SKM-1 treated with dmso at 0.1 percent for 144 hours (cell line): ENCODE measurements around the gene HERC3.

ENCODE experiments used
- DNase-seq: peaks from one replicate; lab custom pipeline; 2025; ENCODE audit not compliant: unreplicated experiment; lab: John Stamatoyannopoulos, UW

Gene HERC3

DNA sequence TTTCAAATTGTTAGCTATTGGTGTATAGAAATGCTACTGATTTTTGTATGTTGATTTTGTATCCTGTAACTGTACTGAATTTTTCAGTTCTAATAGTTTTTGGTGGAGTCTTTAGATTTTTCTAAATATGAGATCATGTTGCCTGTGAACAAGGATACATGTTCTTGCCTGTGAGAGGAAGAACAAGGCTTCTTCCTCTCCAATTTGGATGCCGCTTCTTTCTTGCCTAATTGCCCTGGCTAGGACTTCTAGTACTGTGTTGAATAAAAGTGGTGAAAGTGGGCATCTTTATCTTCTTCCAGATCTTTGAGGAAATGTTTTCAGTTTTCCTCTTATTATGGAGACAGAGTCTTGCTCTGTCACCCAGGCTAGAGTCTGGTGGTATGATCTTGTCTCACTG, 121.5 kb downstream of the HERC3 start:
- DNase-seq, result no peak

DNA sequence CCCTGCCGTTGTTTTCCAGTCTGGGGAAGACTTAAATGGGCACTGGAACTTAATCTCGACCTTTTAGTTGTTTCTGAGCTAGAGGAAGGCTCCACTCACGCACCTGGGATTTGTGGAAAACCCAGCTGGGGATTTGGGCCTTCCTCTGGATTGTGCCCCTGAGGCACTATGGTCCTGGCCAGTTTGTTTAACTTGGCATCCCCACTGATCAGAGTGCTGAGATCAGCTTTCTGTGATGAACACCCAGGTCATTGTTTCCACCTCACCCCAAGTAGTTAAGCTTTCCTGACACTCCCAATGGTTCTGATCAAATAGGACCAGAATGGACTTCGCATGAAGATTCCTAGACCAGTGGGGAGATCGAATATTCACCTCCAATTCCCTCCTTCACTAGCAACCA, 125.8 kb downstream of the HERC3 start:
- no peak for DNase-seq

DNA sequence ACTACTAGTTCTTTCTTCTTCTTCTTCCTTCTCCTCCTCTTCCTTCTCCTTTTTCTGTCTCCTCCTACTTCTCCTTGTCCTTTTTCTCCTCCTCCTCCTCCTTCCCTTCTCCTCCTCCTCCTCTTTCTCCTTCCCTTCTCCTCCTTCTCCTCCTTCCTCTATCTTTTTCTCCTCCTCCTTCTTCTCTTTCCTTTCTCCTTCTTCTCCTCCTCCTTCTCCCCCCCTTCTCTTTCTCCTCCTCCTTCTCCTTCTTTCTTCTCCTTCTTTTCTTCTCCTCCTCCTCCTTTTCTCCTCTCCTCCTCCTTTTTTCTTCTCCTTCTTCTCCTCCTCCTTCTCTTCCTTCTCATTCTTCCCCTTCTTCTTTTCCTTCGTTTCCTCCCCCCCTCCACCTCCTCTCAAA, 127.1 kb downstream of the HERC3 start:
- DNase-seq, result peak; percentile 21

DNA sequence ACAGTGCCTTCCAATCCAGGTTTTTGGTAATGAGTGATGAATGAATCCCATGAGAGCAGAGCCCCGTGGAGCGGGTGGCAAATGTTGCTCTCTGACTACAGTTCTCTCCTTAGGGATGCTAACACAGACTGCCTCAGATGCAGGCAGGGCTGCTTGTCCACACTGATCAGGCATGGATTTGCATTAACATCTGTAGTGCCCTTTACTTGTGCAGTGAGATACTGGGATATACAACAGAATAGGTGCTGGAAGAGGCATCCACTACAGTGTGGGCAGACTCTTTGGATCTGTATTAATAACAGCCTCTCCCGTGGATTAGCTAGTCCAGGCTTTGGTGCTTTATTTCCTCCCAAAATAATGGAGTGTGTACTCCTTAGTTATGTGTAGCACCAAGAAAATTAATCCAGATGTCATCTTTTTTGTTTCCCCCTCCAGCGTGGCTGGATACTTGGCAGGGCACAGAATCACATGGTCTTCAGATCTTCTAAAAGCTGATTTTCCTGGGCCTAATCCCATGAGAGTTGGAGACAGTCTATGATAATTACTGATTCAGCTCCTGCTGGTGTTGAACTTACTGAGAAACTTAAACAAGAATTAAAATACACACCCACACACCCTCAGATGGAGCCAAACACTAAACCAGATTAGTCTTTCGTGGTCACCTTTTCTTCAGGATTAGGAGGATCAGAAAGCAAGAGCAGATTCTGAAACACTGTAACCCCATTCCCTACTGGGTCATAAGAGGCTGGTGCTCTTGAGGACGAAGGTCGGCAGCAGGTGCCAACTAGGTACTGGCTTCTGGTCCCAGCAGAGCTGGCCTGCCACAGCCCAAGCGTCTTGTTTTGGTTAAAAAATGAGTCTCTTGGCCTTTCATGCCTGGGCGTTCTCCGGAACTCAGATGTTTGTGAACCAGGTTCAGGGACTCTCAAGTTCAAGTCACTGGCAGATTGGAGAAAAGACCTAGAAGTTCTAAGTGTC, 128.5 kb downstream of the HERC3 start:
- DNase-seq, result no peak

DNA sequence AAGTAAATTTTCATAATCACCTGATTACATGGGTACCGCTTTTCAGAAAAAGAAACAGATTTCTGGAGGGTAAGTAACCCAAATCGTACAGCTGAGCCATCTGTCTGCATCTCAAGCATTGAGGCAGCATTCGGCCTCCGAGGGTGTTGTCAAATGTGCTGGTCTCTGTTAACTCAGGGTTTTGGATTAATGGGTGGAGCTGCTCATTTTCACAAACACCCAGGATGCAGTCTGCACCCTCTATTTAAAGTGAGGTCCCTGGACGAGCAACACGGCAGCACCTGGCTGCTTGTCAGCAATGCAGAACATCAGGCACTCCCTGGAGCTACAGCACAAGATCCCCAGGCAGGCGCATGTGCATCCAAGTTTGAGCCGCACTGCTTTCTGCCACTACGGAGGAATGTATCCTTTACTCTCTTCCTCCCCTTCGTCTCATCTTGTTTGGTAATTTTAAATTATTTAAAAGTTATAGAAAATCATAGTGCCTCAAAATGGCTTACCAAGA, 130.0 kb downstream of the HERC3 start:
- DNase-seq, result no peak

DNA sequence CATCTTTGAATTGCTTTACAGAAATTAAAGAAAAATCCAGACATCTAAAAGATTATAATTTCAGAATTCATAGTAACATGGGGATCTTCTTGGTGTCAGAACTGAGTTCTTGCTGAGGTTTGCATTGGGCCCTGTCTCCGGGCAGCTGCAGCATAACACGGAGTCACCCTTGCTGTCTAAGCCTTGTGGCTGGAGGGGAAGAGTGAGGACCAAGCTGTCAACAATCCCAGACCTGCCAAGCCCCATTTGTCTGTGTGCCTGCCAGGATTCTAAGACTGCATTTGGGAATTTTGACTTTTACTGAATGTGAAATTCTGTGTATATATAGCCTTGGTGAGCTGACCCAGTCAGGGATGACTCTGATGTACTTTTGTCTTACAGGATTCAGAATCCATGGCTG, 130.5 kb downstream of the HERC3 start:
- no peak for DNase-seq

DNA sequence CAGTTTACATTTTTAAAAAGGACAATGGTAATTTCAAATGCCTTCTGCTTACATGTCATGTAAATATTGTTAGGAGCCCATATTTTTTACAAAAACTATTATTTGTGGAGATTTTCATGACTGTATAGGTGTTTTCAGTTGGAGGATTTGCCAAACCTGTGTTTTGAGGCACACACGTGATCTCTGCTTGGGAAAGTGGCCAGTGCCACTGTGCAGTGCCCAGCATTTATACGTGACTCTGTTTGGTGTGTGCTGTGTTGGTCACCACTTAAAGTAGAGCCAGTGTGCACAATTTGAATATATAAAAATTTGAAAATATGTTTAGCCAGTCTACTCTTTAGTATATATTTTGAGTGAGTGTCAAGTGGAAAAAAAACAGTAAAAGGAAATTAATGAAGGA, 132.1 kb downstream of the HERC3 start:
- DNase-seq, result no peak

DNA sequence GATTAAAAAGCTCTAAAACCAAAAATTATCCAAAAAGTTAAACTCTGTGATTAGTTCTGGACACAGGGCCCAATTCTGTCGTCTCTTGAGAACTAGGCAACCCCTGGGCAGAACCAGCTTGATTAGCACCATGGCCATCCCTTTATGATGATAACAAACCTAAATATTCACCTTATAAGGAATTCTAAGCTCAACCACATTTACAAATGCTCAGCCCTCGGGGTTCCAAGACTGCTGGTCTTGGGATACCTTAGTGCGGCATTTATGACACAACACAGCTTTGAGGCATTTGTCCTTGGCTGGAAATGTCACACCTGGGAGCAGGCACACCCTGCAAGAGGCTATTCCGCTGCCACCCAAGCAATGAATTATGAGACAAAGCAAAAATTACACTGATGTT, 132.9 kb downstream of the HERC3 start:
- DNase-seq, result no peak

DNA sequence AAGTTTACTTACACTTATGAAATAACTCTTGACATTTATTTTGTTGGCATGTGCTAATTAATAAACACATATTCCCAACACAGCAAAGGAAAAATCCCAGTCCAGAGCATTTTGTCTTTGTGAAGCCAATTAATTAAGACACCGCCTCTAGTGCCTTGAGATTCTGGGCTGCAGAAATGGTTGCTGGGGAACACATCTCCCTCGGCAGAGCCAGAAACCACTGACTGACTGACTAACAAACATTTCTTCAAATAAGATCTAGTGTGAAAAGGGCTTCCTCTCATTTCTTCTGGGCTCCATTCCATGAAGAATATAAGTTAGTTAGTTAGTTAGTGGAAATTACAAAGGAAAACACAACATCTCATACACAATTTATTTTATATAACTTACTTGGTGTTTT, 133.7 kb downstream of the HERC3 start:
- no peak for DNase-seq

DNA sequence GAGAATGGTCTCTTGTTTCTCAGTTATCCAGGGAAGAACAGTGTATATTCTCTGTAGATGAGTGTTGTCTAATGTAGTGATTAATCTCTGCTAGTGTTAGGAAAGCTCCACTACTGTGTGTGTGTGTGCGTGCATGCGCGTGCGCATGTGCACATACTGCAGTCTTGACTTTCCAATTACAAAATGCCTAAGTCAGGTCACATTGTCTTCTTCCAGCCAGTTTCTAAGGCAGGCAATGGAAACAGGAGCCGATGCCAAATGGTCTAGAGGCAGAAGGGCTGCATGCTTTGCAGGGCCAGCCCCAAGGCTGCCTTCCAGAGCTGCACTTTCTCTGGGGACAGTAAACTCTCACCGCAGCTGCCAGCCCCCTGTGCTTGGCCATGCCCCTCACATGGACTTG, 135.9 kb downstream of the HERC3 start:
- DNase-seq, result no peak

DNA sequence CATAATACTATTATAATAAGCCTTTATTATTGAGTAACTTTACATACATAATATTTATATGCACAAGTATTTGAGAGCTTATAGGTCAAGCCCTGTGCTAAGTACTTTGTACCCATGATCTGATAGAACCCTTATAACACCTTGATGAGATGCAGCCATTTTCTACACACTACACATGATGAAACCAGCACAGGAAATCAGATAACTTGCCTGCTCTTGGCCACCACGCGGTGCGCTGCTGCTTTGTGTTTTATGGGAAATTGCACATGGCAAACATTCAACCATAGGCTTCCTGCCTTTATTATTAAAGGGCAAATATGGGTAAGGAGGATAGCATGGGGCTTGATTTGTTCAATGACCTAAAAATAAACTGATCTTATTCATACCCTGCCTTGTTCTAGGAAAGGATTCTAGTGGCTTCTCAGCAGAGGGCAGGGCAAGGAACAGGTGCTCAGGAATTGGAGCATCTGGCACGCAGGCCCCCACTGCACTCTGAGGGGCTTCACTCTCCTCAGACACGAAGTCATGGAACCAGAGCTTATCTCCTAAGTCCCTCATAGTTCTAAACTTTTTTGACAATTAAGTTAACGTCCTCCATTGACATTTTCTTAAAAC, 137.0 kb downstream of the HERC3 start:
- DNase-seq, result no peak

DNA sequence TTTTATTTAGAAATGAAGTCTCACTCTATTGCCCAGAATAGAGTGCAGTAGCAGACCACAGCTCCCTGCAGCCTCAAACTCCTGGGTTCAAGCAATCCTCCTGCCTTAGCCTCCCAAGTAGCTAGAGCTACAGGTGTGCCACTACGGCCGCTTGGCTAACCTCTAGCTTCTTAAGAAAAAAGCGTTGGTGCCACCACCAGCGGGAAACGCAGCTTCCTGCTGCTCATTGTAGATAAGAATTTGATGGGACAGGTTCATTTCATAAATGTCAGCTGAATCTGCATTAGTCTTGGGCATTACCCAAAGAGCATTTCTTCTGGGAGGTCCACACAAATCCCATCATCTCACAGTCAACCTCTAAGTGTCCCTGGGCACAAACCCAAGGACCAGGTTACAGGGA, 138.5 kb downstream of the HERC3 start:
- DNase-seq, result no peak

DNA sequence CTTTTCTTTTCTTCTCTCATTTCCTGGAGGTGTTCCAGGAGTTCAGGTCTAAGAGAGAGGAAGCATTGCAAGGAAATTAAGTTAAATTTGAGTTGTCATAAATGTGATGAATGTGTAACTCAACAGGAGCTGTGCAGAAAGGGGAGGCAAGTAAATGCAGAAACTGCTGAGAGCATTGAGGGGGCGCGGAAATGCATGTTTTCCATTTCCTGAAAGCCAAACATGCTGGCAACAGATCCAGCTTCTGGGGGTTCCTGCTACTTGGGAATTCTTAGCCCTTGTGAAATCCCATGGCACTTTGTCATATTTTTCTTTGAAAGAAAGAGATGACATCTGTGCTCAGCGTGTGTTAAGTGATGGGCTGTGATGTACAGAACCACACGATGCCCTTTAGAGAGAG, 139.1 kb downstream of the HERC3 start:
- DNase-seq, result no peak

DNA sequence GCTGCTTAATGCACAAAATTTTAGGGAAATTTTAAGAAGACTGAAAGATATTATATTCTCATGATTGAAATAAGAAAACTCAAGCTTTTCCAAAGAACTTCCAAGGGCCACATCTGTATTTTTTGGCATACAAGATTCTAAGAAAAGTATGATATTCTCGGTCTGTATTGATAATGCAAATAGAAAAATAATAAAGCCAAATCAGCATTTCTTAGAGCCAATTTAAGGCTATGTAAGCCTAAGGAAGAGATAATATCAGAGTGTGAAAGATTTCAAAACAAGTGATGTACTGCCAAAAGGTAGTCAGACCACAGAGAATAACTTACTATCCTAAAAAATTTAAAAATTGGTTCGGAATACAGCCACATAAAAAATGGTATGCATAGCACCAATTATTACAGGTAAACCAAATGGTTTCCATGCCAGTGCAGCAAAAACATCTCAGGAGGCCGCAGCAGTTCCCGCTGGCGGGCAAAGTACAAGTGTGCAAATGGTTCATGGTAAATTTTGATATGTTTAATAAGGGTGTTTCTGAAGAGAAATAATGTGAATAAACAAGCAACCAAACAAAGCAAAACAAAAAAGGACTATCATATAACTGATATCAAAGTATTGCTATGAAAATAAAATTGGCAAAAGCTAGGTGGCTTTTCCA, 140.6 kb downstream of the HERC3 start:
- DNase-seq, result no peak

DNA sequence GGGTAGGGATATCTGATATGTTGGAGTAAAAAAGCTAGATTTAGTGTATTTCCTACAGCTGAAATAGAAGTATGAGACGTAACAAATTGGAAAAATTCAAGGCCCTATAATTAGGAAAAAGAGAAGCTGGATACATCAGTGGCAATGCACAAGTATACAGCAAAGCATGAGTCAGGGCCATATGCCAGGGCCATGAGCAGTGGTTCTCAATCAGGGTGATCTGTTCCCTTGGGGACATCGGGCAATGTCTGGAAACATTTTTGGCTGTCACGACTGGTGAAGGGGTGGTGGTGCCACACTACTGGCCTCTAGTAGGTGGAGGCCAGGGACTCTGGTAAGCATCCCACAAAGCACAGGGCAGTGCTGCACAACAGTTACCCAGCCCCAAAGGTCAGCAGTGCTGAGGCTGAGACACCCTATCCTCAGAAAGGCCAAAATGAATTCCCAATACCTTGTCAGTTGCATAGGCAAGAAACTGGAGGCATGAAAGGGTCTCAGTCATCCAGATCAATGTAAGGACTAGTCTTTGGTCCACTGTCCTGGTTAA, 142.2 kb downstream of the HERC3 start:
- DNase-seq, result no peak

DNA sequence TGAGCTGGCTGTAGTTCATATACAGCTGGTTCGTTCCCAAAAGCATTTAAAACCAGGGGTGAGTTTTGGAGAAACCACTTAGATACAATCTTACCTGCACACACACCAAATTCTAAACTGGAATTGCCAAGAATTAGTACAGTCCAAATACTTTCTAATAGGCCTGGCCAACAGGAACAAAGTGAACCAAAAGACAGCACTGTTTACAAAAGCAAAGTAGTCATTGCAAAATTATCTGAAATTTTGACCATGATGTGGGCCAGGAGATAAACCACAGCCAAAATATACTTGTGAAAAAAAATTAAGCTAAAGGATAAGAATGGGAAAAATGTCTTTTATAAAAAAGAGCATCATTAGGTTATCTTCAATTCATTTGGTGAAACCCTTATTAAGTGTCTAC, 143.3 kb downstream of the HERC3 start:
- no peak for DNase-seq

DNA sequence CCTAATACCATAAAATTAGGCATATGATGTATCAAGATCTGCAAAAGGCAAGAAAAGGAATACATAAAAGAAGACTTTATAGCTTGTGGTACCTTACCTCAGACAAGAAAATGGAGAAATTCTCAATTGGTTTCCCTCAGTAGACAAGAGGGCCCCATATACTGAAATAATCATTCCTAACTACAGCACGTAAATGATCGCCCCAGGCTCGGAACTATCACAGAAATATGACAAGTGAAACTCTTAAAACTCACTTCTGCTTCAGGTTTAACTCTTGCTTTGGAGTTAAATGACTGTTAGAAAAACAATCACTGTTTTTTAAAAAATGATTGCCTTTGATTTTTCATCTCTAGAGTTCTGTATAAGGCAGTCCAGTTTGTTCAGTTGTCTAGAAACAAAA, 144.0 kb downstream of the HERC3 start:
- DNase-seq, result no peak

DNA sequence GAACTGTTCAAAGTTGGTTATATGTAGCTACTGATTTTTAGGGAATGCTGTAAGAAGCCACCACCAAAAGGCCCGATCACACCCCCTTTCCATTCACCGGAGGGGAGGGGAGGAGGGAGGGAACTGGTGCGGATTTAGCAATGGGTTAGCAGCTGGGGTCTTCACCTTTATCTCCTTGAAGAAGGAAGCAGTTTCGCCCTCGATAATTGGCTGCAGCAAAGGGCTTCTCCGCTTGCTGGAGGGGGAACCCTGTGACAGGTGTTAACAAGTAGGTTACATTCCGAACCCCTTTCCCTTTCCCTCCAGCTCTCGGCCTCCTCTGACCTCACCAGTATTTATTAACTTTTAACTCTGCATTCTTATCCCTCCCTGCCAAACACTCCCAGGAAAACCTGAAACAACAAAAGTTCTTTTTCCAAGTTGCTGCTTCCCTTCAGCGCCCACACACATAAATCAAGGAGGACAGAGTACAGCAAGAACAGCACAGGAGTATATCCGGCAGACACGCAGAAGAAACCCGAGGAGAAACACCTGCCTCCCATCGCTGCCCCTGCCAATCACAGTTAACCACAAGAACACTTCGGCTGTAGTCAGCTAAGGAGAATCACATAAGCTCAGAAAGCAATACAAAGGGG, 145.1 kb downstream of the HERC3 start:
- no peak for DNase-seq

DNA sequence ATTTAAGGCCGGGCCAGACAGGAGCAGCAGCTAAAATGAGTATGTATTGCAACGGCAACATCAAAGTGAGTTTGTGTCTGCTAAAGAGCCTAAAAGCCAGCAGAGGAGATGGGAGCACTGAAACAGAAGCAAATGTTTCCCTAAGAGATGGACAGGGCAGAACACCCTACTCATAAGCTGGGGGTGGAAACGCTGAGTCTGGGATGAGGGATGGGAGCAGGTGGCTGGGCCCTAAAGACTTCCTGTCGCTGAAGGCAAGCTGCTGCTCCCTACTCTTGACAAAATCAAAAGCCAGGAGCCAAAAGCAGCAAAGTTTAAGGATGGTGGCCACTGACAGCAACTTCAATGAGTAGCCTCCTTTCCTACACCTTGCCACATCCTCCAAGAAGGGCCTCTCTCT, 145.9 kb downstream of the HERC3 start:
- no peak for DNase-seq

DNA sequence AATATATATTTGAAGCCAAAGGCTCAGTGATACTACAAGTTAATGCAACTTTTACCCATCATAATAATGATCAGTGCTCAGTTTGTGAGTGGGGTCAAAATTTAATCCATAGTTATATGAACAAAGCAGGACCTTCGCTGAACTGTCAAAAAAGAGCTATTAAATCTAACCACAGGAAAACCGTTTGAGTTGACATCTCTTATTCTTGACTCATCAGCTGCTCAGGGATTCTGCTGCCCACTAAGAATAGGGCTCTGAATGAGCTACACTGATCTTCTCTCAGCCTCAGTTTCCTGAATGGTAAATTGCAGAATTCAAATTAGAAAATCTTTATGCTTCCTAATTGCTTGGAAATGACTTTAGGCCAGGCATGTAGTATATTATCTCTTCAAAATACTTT, 150.3 kb downstream of the HERC3 start:
- DNase-seq, result no peak

DNA sequence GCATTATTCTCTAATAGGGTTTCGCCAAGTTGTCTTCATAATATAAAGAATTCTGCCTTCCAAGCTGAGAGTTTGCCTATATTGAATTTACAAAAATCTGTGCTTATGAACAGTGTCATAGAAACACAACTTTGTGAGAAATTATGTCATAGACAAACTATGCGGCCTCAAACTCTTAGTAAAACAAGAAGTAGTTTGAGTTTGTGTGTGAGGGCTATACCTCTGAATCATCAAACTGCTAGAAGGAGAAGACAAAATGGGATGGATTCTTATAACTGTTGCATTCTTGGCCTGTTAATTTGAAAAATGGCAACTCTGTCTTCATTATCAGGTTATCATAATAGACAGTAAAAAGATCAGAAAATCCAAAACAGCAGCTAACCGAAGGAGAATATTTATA, 151.4 kb downstream of the HERC3 start:
- DNase-seq, result no peak
